WTC11 (cell line): ENCODE measurements around the gene LTBP4.

Source experiments
- CTCF ChIP-seq: fragments of 200-600 bp; IDR thresholded peaks from 2 replicates; pipeline ENCODE4 v1.8.0; 2022; ENCODE audit warnings: antibody characterized with exemption
- E2F5 ChIP-seq: sonication (generic); formaldehyde crosslinking; IDR thresholded peaks from 2 replicates; pipeline ENCODE4 v1.8.1; 2022; ENCODE audit warnings: mild to moderate bottlenecking, moderate library complexity, missing genetic modification reagents
- GABPB1 ChIP-seq: sonication (generic); formaldehyde crosslinking; IDR thresholded peaks from 2 replicates; pipeline ENCODE4 v1.8.1; 2023; ENCODE audit warnings: mild to moderate bottlenecking, missing genetic modification reagents
- HMGXB4 ChIP-seq: sonication (generic); formaldehyde crosslinking; IDR thresholded peaks from 2 replicates; pipeline ENCODE4 v1.8.1; 2023; ENCODE audit warnings: mild to moderate bottlenecking, moderate library complexity, missing genetic modification reagents
- MLX ChIP-seq: sonication (generic); formaldehyde crosslinking; IDR thresholded peaks from 2 replicates; pipeline ENCODE4 v1.8.1; 2023; ENCODE audit warnings: mild to moderate bottlenecking, missing genetic modification reagents, moderate library complexity
- TCF7 ChIP-seq: sonication (generic); formaldehyde crosslinking; IDR thresholded peaks from 2 replicates; pipeline ENCODE4 v1.8.0; 2022; ENCODE audit warnings: mild to moderate bottlenecking, low read depth, missing genetic modification reagents, moderate library complexity
- USF1 ChIP-seq: sonication (generic); formaldehyde crosslinking; IDR thresholded peaks from 2 replicates; pipeline ENCODE4 v1.8.0; 2022; ENCODE audit warnings: mild to moderate bottlenecking, missing genetic modification reagents
- USF2 ChIP-seq: sonication (generic); formaldehyde crosslinking; IDR thresholded peaks from 2 replicates; pipeline ENCODE4 v1.8.1; 2023; ENCODE audit warnings: mild to moderate bottlenecking, missing genetic modification reagents, moderate library complexity
- ZNF263 ChIP-seq: sonication (generic); formaldehyde crosslinking; IDR thresholded peaks from 2 replicates; pipeline ENCODE4 v1.8.1; 2022; ENCODE audit warnings: low read depth, mild to moderate bottlenecking, moderate library complexity, missing genetic modification reagents
- ZNF671 ChIP-seq: fragments of 250-450 bp; sonication (Bioruptor Pico); IDR thresholded peaks from 2 replicates; pipeline ENCODE4 v1.8.0; 2021; ENCODE audit warnings: mild to moderate bottlenecking

GRCh38 chr19:40608957-40609356 lies 7.8 kb downstream of the LTBP4 start:
- TF ChIP-seq USF2 (no peak), E2F5 (CRISPR knock-in tag) (no peak), HMGXB4 (no peak), MLX (no peak), GABPB1 (CRISPR knock-in tag) (no peak), CTCF (no peak), ZNF263 (CRISPR knock-in tag) (no peak), USF1 (CRISPR knock-in tag) (no peak), ZNF671 (CRISPR knock-in tag) (no peak), TCF7 (CRISPR knock-in tag) (no peak)
